ENCODE measurements around the gene DPH6.

DNA sequence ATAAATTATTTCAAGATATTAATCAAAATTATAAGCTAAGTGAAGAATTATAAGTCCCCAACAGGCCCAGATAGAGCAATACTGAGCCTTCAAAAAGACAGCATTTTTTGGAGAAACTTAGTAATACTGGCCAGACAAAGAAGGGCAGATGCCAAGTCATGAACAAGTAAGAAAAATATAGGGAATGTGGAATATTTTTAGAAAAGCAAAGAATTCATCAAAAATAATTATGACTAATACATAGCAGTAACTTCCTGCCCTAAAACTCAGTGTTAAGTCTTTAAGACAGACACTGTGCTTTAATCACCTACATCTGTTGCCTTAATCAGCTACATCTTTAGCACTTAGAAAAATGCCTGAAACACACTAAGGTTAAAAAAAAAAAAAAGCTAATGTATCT, 31.2 kb downstream of the DPH6 start:
- no peak for TF ChIP-seq EZH2 (IDR thresholded peaks at IDR 0.05; ENCODE audit: borderline replicate concordance, low read depth, low read length, poor library complexity, severe bottlenecking)
- TF ChIP-seq, protein P1, sequence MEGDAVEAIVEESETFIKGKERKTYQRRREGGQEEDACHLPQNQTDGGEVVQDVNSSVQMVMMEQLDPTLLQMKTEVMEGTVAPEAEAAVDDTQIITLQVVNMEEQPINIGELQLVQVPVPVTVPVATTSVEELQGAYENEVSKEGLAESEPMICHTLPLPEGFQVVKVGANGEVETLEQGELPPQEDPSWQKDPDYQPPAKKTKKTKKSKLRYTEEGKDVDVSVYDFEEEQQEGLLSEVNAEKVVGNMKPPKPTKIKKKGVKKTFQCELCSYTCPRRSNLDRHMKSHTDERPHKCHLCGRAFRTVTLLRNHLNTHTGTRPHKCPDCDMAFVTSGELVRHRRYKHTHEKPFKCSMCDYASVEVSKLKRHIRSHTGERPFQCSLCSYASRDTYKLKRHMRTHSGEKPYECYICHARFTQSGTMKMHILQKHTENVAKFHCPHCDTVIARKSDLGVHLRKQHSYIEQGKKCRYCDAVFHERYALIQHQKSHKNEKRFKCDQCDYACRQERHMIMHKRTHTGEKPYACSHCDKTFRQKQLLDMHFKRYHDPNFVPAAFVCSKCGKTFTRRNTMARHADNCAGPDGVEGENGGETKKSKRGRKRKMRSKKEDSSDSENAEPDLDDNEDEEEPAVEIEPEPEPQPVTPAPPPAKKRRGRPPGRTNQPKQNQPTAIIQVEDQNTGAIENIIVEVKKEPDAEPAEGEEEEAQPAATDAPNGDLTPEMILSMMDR (conservative IDR thresholded peaks at IDR 0.05; ENCODE audit: low read depth, low read length) = no peak

Data from A673 (cell line).